ENCODE results near the gene FER.

FER gene

GRCh38 chr5:109196087-109196822 is 448.6 kb downstream of the FER start:
- DNase-seq: no peak

GRCh38 chr5:109196823-109197160 is 449.1 kb downstream of the FER start:
- DNase-seq: no peak

- DNase-seq: no peak
Measured at GRCh38 chr5:109199289-109199688, 451.6 kb downstream of the FER start.

- no peak for DNase-seq
Measured at GRCh38 chr5:109199799-109200620, 452.3 kb downstream of the FER start.

- no peak for DNase-seq
Measured at GRCh38 chr5:109215040-109215439, 467.3 kb downstream of the FER start.

- DNase-seq: no peak
Measured at GRCh38 chr5:109218818-109219217, 471.1 kb downstream of the FER start.

- DNase-seq: no peak
Measured at GRCh38 chr5:109223531-109223930, 475.8 kb downstream of the FER start.

GRCh38 chr5:109224276-109224882 is 476.7 kb downstream of the FER start:
- no peak for DNase-seq

GRCh38 chr5:109225716-109226625 is 478.3 kb downstream of the FER start:
- no peak for DNase-seq

GRCh38 chr5:109230369-109230768 is 482.7 kb downstream of the FER start:
- no peak for DNase-seq

GRCh38 chr5:109231331-109231730 is 483.6 kb downstream of the FER start:
- no peak for DNase-seq

- no peak for DNase-seq
Measured at GRCh38 chr5:109234381-109234780, 486.7 kb downstream of the FER start.

GRCh38 chr5:109239456-109239855 is 491.8 kb downstream of the FER start:
- DNase-seq: no peak

GRCh38 chr5:109242518-109242917 is 494.8 kb downstream of the FER start:
- DNase-seq: no peak

- DNase-seq: no peak
Measured at GRCh38 chr5:109246395-109246794, 498.7 kb downstream of the FER start.

All from stimulated activated CD4-positive, alpha-beta T cell treated with anti-CD3 and anti-CD28 coated beads, Interleukin-15, amount 100 ng/mL, for 24 hours (primary cell).